H1 (cell line): Measurements from ENCODE around the gene FEM1C. TPM values are rescaled to one million over a fixed set of nuclear protein-coding genes. Genes with fewer than 3 reads are reported as not detected.

Experiments used
- CTCF ChIA-PET: fragments of 300-600 bp; sonication (Branson Sonifier 250); formaldehyde crosslinking; loops from one replicate; lab custom pipeline; 2021; ENCODE audit not compliant: partially characterized antibody; lab: Charles Lee
- POLR2A ChIA-PET: fragments of 300-600 bp; sonication (Branson Sonifier 250); formaldehyde crosslinking; loops from one replicate; lab custom pipeline; 2021; ENCODE audit warnings: inconsistent platforms; ENCODE audit not compliant: partially characterized antibody; lab: Charles Lee
- DNase-seq, 2 experiments: peaks; one replicate each; pipeline versions ENCODE4 v3.0.0 to v3.0.0-alpha.2; 2010 to 2022; ENCODE audit warnings: low spot score in 2 of 2, low read depth in 1 of 2, mixed read lengths in 1 of 2
- FAIRE-seq: peaks from 2 replicates; lab custom pipeline; 2011; peaks lifted over from hg19 to GRCh38; lab: Jason Lieb, UNC
- H2AFZ ChIP-seq: 2 replicates; pipeline ENCODE4 v1.8.1; 2012; ENCODE audit warnings: low read length, inconsistent platforms
- H2AK5ac ChIP-seq: 2 replicates; pipeline ENCODE4 v1.6.1; 2013; ENCODE audit warnings: low read depth, low read length
- H2BK120ac ChIP-seq: replicated peaks from 2 replicates; pipeline ENCODE3; 2013; ENCODE audit warnings: low read depth, low read length, inconsistent platforms
- H2BK12ac ChIP-seq: 2 replicates; pipeline ENCODE4 v1.6.1; 2013; ENCODE audit warnings: low read depth, low read length
- H2BK15ac ChIP-seq: 2 replicates; pipeline ENCODE4 v1.6.1; 2013; ENCODE audit warnings: low read length
- H2BK20ac ChIP-seq: 2 replicates; pipeline ENCODE4 v1.6.1; 2013; ENCODE audit warnings: low read length
- H2BK5ac ChIP-seq: 2 replicates; pipeline ENCODE4 v1.6.1; 2013; ENCODE audit warnings: low read depth, low read length
- H3K14ac ChIP-seq: 2 replicates; pipeline ENCODE4 v1.6.1; 2013; ENCODE audit warnings: inconsistent platforms; ENCODE audit not compliant: insufficient read length
- H3K18ac ChIP-seq: 2 replicates; pipeline ENCODE4 v1.6.1; 2013; ENCODE audit warnings: low read length; ENCODE audit errors: extremely low read depth
- H3K23ac ChIP-seq: 2 replicates; pipeline ENCODE4 v1.6.1; 2013; ENCODE audit warnings: inconsistent platforms; ENCODE audit not compliant: insufficient read length
- H3K23me2 ChIP-seq: 2 replicates; pipeline ENCODE4 v1.6.1; 2013; ENCODE audit warnings: low read depth, low read length
- H3K27ac ChIP-seq: 2 replicates; pipeline ENCODE4 v1.6.1; 2011; ENCODE audit warnings: low read depth, low read length, inconsistent platforms
- H3K27me3 ChIP-seq, 4 experiments: replicated peaks in 1 of 4; 1 replicate in 1 of 4; 2 replicates in 3 of 4; pipeline versions ENCODE4 v1.6.1 to v1.8.1; 2011 to 2013; ENCODE audit warnings: low read length in 3 of 4, mild to moderate bottlenecking in 3 of 4, inconsistent platforms in 2 of 4, mixed read lengths in 2 of 4, moderate library complexity in 1 of 4; ENCODE audit not compliant: control insufficient read depth in 3 of 4, insufficient read depth in 3 of 4; ENCODE audit errors: extremely low read depth in 1 of 4
- H3K36me3 ChIP-seq, 4 experiments: 2 replicates each; pipeline versions ENCODE4 v1.6.1 to v1.8.1; 2011 to 2013; ENCODE audit warnings: mild to moderate bottlenecking in 4 of 4, low read length in 3 of 4, moderate library complexity in 2 of 4, control low read depth in 1 of 4, inconsistent platforms in 1 of 4; ENCODE audit not compliant: insufficient read depth in 4 of 4, control insufficient read depth in 2 of 4
- H3K4ac ChIP-seq: replicated peaks from 2 replicates; pipeline ENCODE3; 2013; ENCODE audit warnings: low read length, low read depth, mixed read lengths, inconsistent platforms; ENCODE audit not compliant: insufficient read length
- H3K4me1 ChIP-seq, 4 experiments: replicated peaks in 1 of 4; 1 replicate in 1 of 4; 2 replicates in 3 of 4; pipeline versions ENCODE4 v1.6.1 to v1.8.1; 2011 to 2013; ENCODE audit warnings: low read length in 3 of 4, inconsistent platforms in 2 of 4, mixed read lengths in 1 of 4; ENCODE audit not compliant: insufficient read depth in 4 of 4, control insufficient read depth in 3 of 4
- H3K4me2 ChIP-seq, 2 experiments: 2 replicates each; pipeline versions ENCODE4 v1.6.1 to v1.8.1; 2011 to 2013; ENCODE audit warnings: low read depth in 2 of 2, low read length in 2 of 2, control low read depth in 1 of 2, inconsistent platforms in 1 of 2, mild to moderate bottlenecking in 1 of 2; ENCODE audit not compliant: insufficient read depth in 1 of 2
- H3K4me3 ChIP-seq, 4 experiments: fragments of 200-600, 300-600 bp in 1 of 4; sonication (generic), shearing (Covaris generic), sonication (Bioruptor Twin) in 1 of 4; 2 replicates each; pipeline versions ENCODE4 v1.5.1 to v1.8.1; 2011 to 2016; ENCODE audit warnings: low read length in 4 of 4, low read depth in 3 of 4, control low read depth in 2 of 4, inconsistent platforms in 2 of 4, mild to moderate bottlenecking in 2 of 4, mixed read lengths in 1 of 4, moderate library complexity in 1 of 4; ENCODE audit not compliant: insufficient read depth in 2 of 4; ENCODE audit errors: extremely low read depth in 1 of 4
- H3K56ac ChIP-seq: replicated peaks from 2 replicates; pipeline ENCODE3; 2013; ENCODE audit warnings: low read depth, mild to moderate bottlenecking, mixed read lengths, low read length, inconsistent platforms; ENCODE audit not compliant: insufficient read length
- H3K79me1 ChIP-seq: 2 replicates; pipeline ENCODE4 v1.6.1; 2013; ENCODE audit warnings: low read depth, low read length, control low read depth
- H3K79me2 ChIP-seq, 2 experiments: 2 replicates each; pipeline versions ENCODE4 v1.6.1 to v1.8.1; 2012 to 2013; ENCODE audit warnings: low read length in 2 of 2, mild to moderate bottlenecking in 2 of 2, inconsistent platforms in 1 of 2; ENCODE audit not compliant: insufficient read depth in 2 of 2, control insufficient read depth in 1 of 2
- H3K9ac ChIP-seq, 4 experiments: replicated peaks in 1 of 4; 1 replicate in 1 of 4; 2 replicates in 3 of 4; pipeline versions ENCODE4 v1.6.1 to v1.8.1; 2011 to 2013; ENCODE audit warnings: low read depth in 3 of 4, low read length in 3 of 4, control low read depth in 2 of 4, mild to moderate bottlenecking in 2 of 4, moderate library complexity in 2 of 4, inconsistent platforms in 1 of 4; ENCODE audit errors: extremely low read depth in 1 of 4
- H3K9me3 ChIP-seq, 2 experiments: 2 replicates each; pipeline versions ENCODE4 v1.6.1 to v1.8.1; 2012 to 2013; ENCODE audit warnings: mild to moderate bottlenecking in 2 of 2, moderate library complexity in 2 of 2, control low read depth in 1 of 2, inconsistent platforms in 1 of 2, low read depth in 1 of 2, low read length in 1 of 2, mixed read lengths in 1 of 2; ENCODE audit not compliant: insufficient read depth in 2 of 2
- H4K20me1 ChIP-seq, 2 experiments: replicated peaks in 1 of 2; 2 replicates each; pipeline versions ENCODE3 to v1.8.1; 2011 to 2013; ENCODE audit warnings: inconsistent platforms in 2 of 2, low read length in 2 of 2, mild to moderate bottlenecking in 1 of 2; ENCODE audit not compliant: insufficient read depth in 2 of 2, control insufficient read depth in 1 of 2
- H4K5ac ChIP-seq: 2 replicates; pipeline ENCODE4 v1.6.1; 2013; ENCODE audit warnings: low read length, low read depth, mixed read lengths, inconsistent platforms; ENCODE audit not compliant: insufficient read length
- H4K8ac ChIP-seq: 2 replicates; pipeline ENCODE4 v1.8.0; 2013; ENCODE audit warnings: mild to moderate bottlenecking, moderate library complexity, low read length, inconsistent platforms; ENCODE audit not compliant: insufficient read depth; ENCODE audit errors: extremely low read depth
- H4K91ac ChIP-seq: replicated peaks from 2 replicates; pipeline ENCODE3; 2013; ENCODE audit warnings: low read length, mixed read lengths, inconsistent platforms; ENCODE audit not compliant: insufficient read length
- KDM4A ChIP-seq: IDR thresholded peaks from one replicate; pipeline ENCODE4 v1.7.1; 2012; ENCODE audit warnings: low read depth, mild to moderate bottlenecking, moderate library complexity, low read length, inconsistent platforms; ENCODE audit not compliant: severe bottlenecking
- SP1 ChIP-seq: IDR thresholded peaks from 2 replicates; pipeline ENCODE4 v1.6.1; 2011; ENCODE audit warnings: low read depth, low read length
- WGBS, 2 experiments: shearing (Covaris generic) in 1 of 2; methylation state at CpG; one replicate each; pipeline versions ENCODE4 v1.1.6 to v1.1.7; 2013 to 2015; ENCODE audit warnings: low lambda C conversion rate in 2 of 2, mixed read lengths in 2 of 2, inconsistent platforms in 1 of 2, low coverage in 1 of 2, missing lambda C conversion rate in 1 of 2; ENCODE audit not compliant: insufficient replicate concordance in 2 of 2, insufficient coverage in 1 of 2, insufficient read length in 1 of 2; ENCODE audit errors: extremely low coverage in 1 of 2, missing lambda C conversion rate in 1 of 2; 5-methylcytosine and 5-hydroxymethylcytosine counted together
- polyA plus RNA-seq, 7 experiments: library from polyadenylated mRNA; depleted of rRNA in 3 of 7; stranded (reverse) in 5 of 7; unstranded in 2 of 7; fragments of >200 nt in 5 of 7; fragments of 200-250 nt in 2 of 7; gene quantifications; 1 replicate in 5 of 7; 2 replicates in 1 of 7; 4 replicates in 1 of 7; pipeline versions ENCODE4 v1.2.1 to v1.2.3, GENCODE V29; 2011 to 2013; ENCODE audit warnings: missing spikeins in 2 of 7, mixed read lengths in 2 of 7
- total RNA-seq: library from RNA; stranded (reverse); fragmentation: NEBNext Ultra II Directional; extraction: Animal tissue kit (Norgen Biotek cat#: 25700); gene quantifications from 2 replicates; pipeline ENCODE4 v1.2.1, GENCODE V29; 2021

The FEM1C gene
- total and polyA plus RNA-seq, 2 of the 8 experiments (the other 6 are each of a cell fraction or from before 2014, with no cell fraction given): 4.4 to 17.7 TPM

GRCh38 chr5:115484368-115484767 is 60.2 kb downstream of the FEM1C start:
- Histone ChIP-seq H3K9ac (no peak overlapping the region), H2BK20ac (no peak overlapping the region), H3K27ac (no peak overlapping the region), H3K9me3 (no peaks in the 10 kb centered on the region), H3K56ac (no peak overlapping the region), H3K23me2 (no peaks in the 10 kb centered on the region), H4K91ac (no peak overlapping the region), H2BK15ac (no peak overlapping the region), H3K18ac (no peak overlapping the region), H3K4me1 (peaks cover 0 to 3% (median 0%) of the 10 kb centered on the region in 4 experiments; a peak in 1 of 7 replicates), H3K27me3 (no peaks in the 10 kb centered on the region; a peak in 1 of 7 replicates), H2AK5ac (no peak overlapping the region), H4K20me1 (no peaks in the 10 kb centered on the region), H3K4ac (no peak overlapping the region), H3K23ac (no peak overlapping the region), H3K14ac (no peak overlapping the region), H4K5ac (no peak overlapping the region), H2BK5ac (no peak overlapping the region), H2BK12ac (no peak overlapping the region), H3K79me1 (no peaks in the 10 kb centered on the region), H3K4me2 (no peak overlapping the region), H3K4me3 (no peak overlapping the region), H4K8ac (no peak overlapping the region), H2AFZ (peak overlapping the region; percentile 55; the same call in 1 of the 2 replicates), H3K36me3 (no peaks in the 10 kb centered on the region), H3K79me2 (no peaks in the 10 kb centered on the region), H2BK120ac (no peak overlapping the region)
- TF ChIP-seq KDM4A (no peak), SP1 (no peak)
- WGBS, 2 experiments: 88% methylated on average over 4 of the region's 4 CpGs; no CpG with 5 or more reads in 1 of the 2 experiments
- no peak for DNase-seq
- ChIA-PET CTCF (no interaction called here), POLR2A (no interaction called here)
- FAIRE-seq: no peak
